Measurements from ENCODE around the gene CST1. TPM values are rescaled to one million over a fixed set of nuclear protein-coding genes. Genes with fewer than 3 reads are reported as not detected.

CST1 gene
- total RNA-seq, 1 experiment from 2014 or later, result 1.7 TPM

DNA sequence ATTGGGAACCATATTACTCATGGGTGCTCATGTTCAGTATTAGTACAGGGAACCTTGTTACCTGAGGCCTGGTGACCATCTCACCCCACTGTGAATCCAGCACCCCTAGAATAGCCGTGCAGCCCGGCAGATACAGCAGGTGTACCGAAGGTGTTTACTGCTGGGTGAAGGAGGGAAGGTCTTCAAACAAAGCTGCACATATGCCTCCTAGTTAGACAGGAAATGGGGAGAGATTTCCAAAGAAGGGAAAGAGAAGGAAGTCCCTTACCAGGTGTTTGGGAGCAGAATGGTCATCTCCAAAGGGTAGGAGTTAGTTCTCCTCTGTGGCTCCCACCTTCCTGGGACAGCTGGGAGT is 2.4 kb upstream of the CST1 start:
- Histone ChIP-seq H3K14ac (ENCODE audit: insufficient read depth, low read length) (no peak overlapping the region), H3K56ac (ENCODE audit: insufficient read length, low read depth, low read length) (no peak overlapping the region), H2AFZ (ENCODE audit: low read length) (no peak overlapping the region), H3K4ac (ENCODE audit: low read depth, low read length) (no peak overlapping the region), H2BK12ac (ENCODE audit: insufficient read length, low read depth, low read length) (no peak overlapping the region), H3K18ac (ENCODE audit: insufficient read length, low read depth, low read length) (no peak overlapping the region), H4K91ac (ENCODE audit: insufficient read length, low read depth, low read length) (no peak overlapping the region), H3K23me2 (ENCODE audit: insufficient read length, low read depth, low read length, poor library complexity, severe bottlenecking) (no peaks in the 10 kb centered on the region), H2BK5ac (ENCODE audit: insufficient read length, low read length) (no peak overlapping the region), H2BK15ac (ENCODE audit: low read depth, low read length) (no peak overlapping the region), H3K9me3 (ENCODE audit: control insufficient read depth, low read depth, low read length) (no peaks in the 10 kb centered on the region), H4K8ac (replicated peaks; ENCODE audit: insufficient read length, low read depth, low read length) (no peak overlapping the region), H3K79me2 (ENCODE audit: insufficient read depth, low read length) (no peaks in the 10 kb centered on the region), H3K23ac (ENCODE audit: insufficient read length, low read depth, low read length) (no peak overlapping the region), H3K4me1 (ENCODE audit: insufficient read depth, low read length) (no peaks in the 10 kb centered on the region; the same call in 1 of the 2 replicates), H2BK120ac (ENCODE audit: low read depth, low read length, poor library complexity, severe bottlenecking) (no peak overlapping the region), H4K20me1 (ENCODE audit: control insufficient read depth, insufficient read depth, insufficient read length) (no peaks in the 10 kb centered on the region), H2BK20ac (ENCODE audit: low read depth, low read length, poor library complexity, severe bottlenecking) (no peak overlapping the region), H3K4me2 (ENCODE audit: insufficient read depth, insufficient read length, low read length) (no peak overlapping the region), H4K5ac (ENCODE audit: insufficient read length, low read depth, low read length) (no peak overlapping the region), H3K79me1 (ENCODE audit: insufficient read depth, low read depth, low read length, poor library complexity, severe bottlenecking) (no peaks in the 10 kb centered on the region), H3K9ac (ENCODE audit: extremely low read depth, insufficient read length, low read length) (no peak overlapping the region), H3K27ac (ENCODE audit: insufficient read length, low read depth, low read length) (no peak overlapping the region), H3T11ph (ENCODE audit: low read length) (no peak overlapping the region), H2AK5ac (ENCODE audit: insufficient read length, low read length) (no peak overlapping the region), H3K27me3 (ENCODE audit: insufficient read depth, low read length) (peaks cover 31% of the 10 kb centered on the region)
- peaks cover 0 to 5% of the 10 kb centered on the region in 2 experiments; a peak in 3 of 5 replicates for H3K9me3 Mint-ChIP-seq
- peaks cover 98% of the 10 kb centered on the region for H3K27me3 Mint-ChIP-seq (ENCODE audit: low read depth)
- no peaks in the 10 kb centered on the region; a peak in 1 of 7 replicates for H3K36me3 Mint-ChIP-seq (ENCODE audit: insufficient read depth in 1 of 3, low read depth in 3 of 3)
- TF ChIP-seq, protein P1, sequence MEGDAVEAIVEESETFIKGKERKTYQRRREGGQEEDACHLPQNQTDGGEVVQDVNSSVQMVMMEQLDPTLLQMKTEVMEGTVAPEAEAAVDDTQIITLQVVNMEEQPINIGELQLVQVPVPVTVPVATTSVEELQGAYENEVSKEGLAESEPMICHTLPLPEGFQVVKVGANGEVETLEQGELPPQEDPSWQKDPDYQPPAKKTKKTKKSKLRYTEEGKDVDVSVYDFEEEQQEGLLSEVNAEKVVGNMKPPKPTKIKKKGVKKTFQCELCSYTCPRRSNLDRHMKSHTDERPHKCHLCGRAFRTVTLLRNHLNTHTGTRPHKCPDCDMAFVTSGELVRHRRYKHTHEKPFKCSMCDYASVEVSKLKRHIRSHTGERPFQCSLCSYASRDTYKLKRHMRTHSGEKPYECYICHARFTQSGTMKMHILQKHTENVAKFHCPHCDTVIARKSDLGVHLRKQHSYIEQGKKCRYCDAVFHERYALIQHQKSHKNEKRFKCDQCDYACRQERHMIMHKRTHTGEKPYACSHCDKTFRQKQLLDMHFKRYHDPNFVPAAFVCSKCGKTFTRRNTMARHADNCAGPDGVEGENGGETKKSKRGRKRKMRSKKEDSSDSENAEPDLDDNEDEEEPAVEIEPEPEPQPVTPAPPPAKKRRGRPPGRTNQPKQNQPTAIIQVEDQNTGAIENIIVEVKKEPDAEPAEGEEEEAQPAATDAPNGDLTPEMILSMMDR (conservative IDR thresholded peaks at IDR 0.05), result no peak
- H3K4me1 Mint-ChIP-seq, result peaks cover 38 to 43% of the 10 kb centered on the region in 2 experiments
- no peak for DNase-seq
- no peak overlapping the region for H3K27ac Mint-ChIP-seq
- no CpG with 5 or more reads among the region's 3 CpGs for WGBS (ENCODE audit: extremely low coverage, insufficient read length, low lambda C conversion rate)
- H3K4me3 Mint-ChIP-seq, result no peak overlapping the region; a peak in 1 of 5 replicates
